Large intestine (tissue), 3 donors: ENCODE measurements around the gene MAJIN. TPM values are rescaled to one million over a fixed set of nuclear protein-coding genes. Genes with fewer than 3 reads are reported as not detected.
A peak's percentile ranks its signal among the peaks of the same experiment; 100 is the strongest.

ENCODE experiments used
- DNase-seq, 2 donors: peaks; one replicate each; pipeline versions ENCODE4 v3.0.0 to v3.0.0-alpha.2; 2013
- H3K27ac ChIP-seq: one replicate; pipeline ENCODE4 v1.5.1; 2013; ENCODE audit warnings: low read length
- H3K27me3 ChIP-seq: 2 replicates; pipeline ENCODE4 v1.6.1; 2013; ENCODE audit warnings: low read length; ENCODE audit not compliant: control insufficient read depth, insufficient read depth
- H3K36me3 ChIP-seq: 2 replicates; pipeline ENCODE4 v1.6.1; 2013; ENCODE audit warnings: low read length; ENCODE audit not compliant: control insufficient read depth, insufficient read depth
- H3K4me1 ChIP-seq: one replicate; pipeline ENCODE4 v1.6.1; 2013; ENCODE audit warnings: low read length; ENCODE audit not compliant: control insufficient read depth, insufficient read depth
- H3K4me3 ChIP-seq: one replicate; pipeline ENCODE4 v1.5.1; 2013; ENCODE audit warnings: low read length
- H3K9me3 ChIP-seq: one replicate; pipeline ENCODE4 v1.6.1; 2013; ENCODE audit warnings: mild to moderate bottlenecking, low read depth, low read length, moderate library complexity; ENCODE audit not compliant: control insufficient read depth
- WGBS: methylation state at CpG from one replicate; pipeline ENCODE4 v1.1.5; 2013; ENCODE audit warnings: low lambda C conversion rate; ENCODE audit not compliant: insufficient coverage; 5-methylcytosine and 5-hydroxymethylcytosine counted together
- polyA plus RNA-seq: library from polyadenylated mRNA; unstranded; fragments of 120-200 nt; gene quantifications from one replicate; pipeline ENCODE4 v1.2.1, GENCODE V29; 2013

Gene MAJIN
- polyA plus RNA-seq, 1 donor: 0.09 TPM

DNA sequence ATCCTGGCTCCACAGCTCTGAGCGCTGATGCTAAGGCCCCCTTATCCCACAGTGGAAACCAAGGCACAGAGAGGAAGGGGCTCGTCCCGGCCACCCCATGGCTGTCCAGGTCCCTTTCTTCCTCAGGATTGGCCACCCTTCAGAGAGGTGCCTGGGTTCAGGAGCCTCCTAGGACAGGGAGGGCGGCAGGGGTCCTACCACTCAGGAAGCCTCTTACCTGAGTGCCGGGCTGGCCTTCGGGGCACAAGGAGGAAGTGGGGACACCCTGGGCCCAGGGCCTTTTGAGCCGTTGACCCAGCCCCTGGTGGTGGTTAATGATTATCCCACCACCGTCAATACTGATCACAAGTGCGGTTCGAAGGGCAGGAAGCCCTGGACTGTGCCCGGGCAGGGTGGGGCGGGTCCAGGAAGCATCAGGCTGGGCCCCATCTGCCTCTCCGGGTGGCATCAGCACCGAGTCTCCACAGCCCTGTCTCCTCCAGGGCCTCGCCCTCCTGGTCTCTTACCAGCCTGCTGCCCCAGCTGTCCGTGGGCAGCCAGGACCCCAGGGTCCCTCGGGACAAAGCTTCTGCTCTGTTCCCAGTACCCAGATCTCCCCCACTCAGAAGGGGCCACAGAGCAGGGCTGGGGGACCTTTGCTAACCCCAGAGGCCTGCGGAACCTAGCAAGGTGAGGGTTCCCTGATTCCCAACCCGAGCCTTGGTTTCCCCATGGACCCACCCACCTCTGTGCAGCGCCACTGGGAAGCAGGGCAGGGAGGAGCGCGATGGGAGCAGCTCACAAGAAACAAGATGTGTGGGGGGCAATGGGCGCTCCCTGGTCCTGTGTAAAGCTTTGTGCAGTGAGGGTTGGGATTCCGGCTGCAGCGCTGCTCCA is 78.5 kb downstream of the MAJIN start:
- no CpG with 5 or more reads among the region's 25 CpGs for WGBS
- peak overlapping the region; percentile 99 for H3K27ac ChIP-seq
- no peaks in the 10 kb centered on the region for H3K9me3 ChIP-seq
- peaks cover 19% of the 10 kb centered on the region for H3K4me1 ChIP-seq
- no peaks in the 10 kb centered on the region for H3K27me3 ChIP-seq
- DNase-seq: peak; percentile 98 to 99
- H3K36me3 ChIP-seq: peaks cover 55% of the 10 kb centered on the region
- H3K4me3 ChIP-seq: peak overlapping the region; percentile 97

DNA sequence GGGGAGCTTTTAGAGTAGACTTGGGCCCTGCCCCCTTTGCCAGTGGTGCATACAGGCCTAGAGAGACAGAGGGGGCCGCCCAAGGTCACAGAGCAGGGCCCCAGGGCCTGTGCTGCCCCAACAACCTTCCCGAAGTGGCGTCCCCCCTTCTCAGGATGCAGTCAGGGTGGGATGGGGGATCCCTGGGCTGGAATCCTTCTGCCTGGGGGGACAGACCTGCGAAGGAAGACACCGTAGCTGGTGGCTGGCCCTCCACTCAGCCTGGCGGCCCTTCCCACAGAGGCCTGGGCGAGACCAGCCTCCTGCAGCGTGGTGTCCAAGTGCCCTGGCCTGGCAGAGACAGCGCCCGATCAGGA is 79.1 kb downstream of the MAJIN start:
- Histone ChIP-seq H3K4me3 (peak overlapping the region; percentile 97), H3K27me3 (no peaks in the 10 kb centered on the region), H3K4me1 (peaks cover 25% of the 10 kb centered on the region), H3K36me3 (peaks cover 49% of the 10 kb centered on the region), H3K27ac (peak overlapping the region; percentile 99), H3K9me3 (no peaks in the 10 kb centered on the region)
- WGBS: no CpG with 5 or more reads among the region's 10 CpGs
- no peak for DNase-seq

DNA sequence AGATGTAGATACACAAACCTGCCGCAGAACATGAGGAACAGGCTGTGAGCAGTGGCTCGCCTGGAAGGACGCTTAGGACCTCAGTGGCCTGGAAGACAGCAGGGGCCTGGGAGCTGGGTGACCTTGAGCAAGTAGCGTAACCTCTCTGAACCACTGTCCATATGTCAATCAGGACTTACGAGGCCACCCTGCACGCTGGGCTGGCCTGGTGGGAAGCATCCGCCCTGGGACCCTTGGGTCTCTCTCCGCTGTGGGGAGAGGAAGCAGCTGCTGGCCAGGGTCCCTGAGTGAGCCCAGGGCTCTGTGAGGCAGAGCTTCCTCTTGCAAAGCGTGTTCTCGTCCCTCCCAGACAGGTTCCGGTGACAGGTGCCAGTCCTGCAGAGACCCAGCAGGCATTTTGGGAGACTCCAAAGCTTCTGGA is 79.5 kb downstream of the MAJIN start:
- H3K4me1 ChIP-seq: peaks cover 29% of the 10 kb centered on the region
- peaks cover 45% of the 10 kb centered on the region for H3K36me3 ChIP-seq
- peak overlapping the region; percentile 99 for H3K27ac ChIP-seq
- H3K27me3 ChIP-seq: no peaks in the 10 kb centered on the region
- no peaks in the 10 kb centered on the region for H3K9me3 ChIP-seq
- DNase-seq: peak in 1 of 2 donors; percentile 31
- H3K4me3 ChIP-seq: peak overlapping the region; percentile 97
- no CpG with 5 or more reads among the region's 11 CpGs for WGBS

DNA sequence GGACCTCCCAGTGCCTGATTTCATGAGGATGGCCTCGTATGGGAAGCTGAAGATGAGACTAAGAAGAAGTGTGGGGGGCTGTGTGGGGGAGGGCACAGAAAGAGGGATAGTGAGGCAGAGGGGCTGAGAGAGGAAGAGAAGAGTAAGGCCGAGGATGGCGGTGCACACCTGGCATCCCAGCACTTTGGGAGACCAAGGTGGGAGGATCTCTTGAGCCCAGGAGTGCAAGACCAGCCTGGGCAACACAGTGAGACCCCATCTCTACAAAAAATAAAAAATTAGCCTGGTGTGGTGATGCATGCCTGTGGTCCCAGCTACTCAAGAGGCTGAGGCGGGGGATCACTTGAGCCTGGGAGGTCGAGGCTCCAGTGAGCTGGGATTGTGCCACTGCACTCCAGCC is 80.0 kb downstream of the MAJIN start:
- no peak for DNase-seq
- Histone ChIP-seq H3K27me3 (no peaks in the 10 kb centered on the region), H3K9me3 (no peaks in the 10 kb centered on the region), H3K4me3 (peak overlapping the region; percentile 97), H3K36me3 (peaks cover 42% of the 10 kb centered on the region), H3K4me1 (peaks cover 32% of the 10 kb centered on the region), H3K27ac (peak overlapping the region; percentile 99)
- no CpG with 5 or more reads among the region's 5 CpGs for WGBS

DNA sequence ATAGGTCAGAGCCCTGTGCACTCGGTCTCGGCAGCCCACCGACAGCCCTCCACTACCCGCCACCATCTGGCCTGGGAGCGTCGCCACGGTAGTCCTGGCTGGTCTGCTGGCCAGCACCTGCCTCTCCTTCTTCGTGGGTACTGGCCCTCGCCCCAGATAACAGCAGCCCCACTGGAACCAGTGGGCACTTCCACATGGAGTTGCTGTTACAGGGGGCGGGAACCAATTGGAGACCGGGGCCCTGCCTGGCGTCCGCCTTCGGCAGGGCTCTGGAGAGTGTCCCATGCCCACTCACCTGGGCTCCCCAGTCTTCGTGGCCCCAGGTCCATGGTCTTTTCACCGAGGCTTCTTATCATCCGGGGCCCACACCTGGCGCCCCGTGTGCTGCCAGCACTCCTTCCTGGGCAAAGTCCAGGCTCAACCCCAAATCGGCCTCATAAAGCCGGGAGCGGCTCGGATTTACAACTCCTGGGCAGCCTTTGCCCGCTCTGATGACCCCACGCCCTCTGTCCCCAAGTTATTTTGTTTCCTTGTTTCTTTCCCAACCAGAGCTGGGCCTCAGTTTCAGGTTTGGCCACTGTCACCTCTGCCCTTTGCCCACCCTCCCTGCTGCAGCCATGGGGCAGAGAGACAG is 80.6 kb downstream of the MAJIN start:
- peaks cover 33% of the 10 kb centered on the region for H3K4me1 ChIP-seq
- H3K36me3 ChIP-seq: peaks cover 36% of the 10 kb centered on the region
- DNase-seq: peak; percentile 93 to 96
- H3K27ac ChIP-seq: peak overlapping the region; percentile 99
- WGBS: no CpG with 5 or more reads among the region's 25 CpGs
- H3K4me3 ChIP-seq: peak overlapping the region; percentile 97
- no peaks in the 10 kb centered on the region for H3K9me3 ChIP-seq
- no peaks in the 10 kb centered on the region for H3K27me3 ChIP-seq

DNA sequence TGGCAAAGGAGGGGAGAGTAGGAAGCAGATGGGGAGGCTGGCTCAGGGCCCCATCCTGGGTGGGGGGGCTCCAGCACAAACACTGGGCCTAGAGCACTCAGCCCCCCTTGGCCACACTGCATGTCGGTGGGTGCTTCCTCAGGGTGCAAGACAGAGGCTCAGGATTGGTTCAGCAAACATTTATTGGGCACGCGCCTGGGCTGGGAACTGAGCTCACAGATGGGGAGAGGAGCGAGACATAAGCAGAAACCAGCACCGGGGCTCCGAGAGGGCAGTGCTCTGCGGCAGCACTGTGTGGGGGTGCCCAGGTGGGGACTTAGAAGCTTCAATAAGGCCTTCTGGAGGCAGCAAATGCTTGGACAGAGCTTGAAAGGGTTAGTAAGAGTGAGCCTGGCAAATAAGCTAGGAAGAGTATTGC is 81.4 kb downstream of the MAJIN start:
- Histone ChIP-seq H3K36me3 (peaks cover 30% of the 10 kb centered on the region), H3K27me3 (no peaks in the 10 kb centered on the region), H3K9me3 (no peaks in the 10 kb centered on the region), H3K27ac (peak overlapping the region; percentile 99), H3K4me1 (peaks cover 39% of the 10 kb centered on the region), H3K4me3 (peak overlapping the region; percentile 97)
- no CpG with 5 or more reads among the region's 7 CpGs for WGBS
- peak in 1 of 2 donors; percentile 64 for DNase-seq

DNA sequence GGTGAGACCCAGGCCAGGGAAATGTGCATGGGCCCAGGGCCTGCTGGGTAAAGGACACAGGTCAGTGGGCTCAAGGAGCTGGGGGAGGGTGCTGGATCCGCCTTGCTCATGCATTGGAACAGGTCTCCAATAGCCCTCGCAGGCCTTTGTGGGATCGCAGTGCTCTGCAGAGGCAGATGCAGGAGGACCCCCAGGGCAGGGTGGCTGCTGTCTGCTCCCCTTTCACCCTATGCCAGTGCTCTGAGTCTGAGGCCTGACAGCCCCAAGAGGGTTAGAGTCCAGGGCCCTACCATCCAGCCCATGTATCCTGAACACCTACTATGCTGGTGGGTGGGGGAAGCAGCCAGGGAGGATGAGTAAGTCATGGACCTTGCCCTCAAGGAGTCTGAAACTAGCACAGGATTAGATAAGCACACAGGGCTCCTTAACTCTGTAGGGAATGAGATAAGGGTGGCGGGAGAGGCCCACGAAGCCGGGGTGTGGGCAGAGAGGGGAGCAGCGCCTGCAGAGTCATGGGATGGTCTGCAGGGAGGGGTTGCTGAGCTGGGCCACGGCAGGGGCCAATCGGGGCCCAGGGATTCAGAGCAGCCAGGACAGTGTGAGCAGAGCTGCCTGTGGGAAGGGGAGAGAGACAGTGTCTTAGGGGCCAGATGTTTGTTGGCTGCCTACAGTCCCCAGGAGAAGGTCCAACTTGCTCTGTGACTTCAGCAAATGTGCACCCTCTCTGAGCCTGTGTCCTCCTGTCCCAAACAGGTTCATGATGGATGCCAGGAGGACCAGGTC is 83.0 kb downstream of the MAJIN start:
- DNase-seq: peak; percentile 97 to 99
- Histone ChIP-seq H3K4me1 (peaks cover 39% of the 10 kb centered on the region), H3K9me3 (no peaks in the 10 kb centered on the region), H3K27ac (peak overlapping the region; percentile 99), H3K36me3 (peaks cover 27% of the 10 kb centered on the region), H3K4me3 (peak overlapping the region; percentile 97), H3K27me3 (no peaks in the 10 kb centered on the region)
- WGBS: no CpG with 5 or more reads among the region's 9 CpGs

DNA sequence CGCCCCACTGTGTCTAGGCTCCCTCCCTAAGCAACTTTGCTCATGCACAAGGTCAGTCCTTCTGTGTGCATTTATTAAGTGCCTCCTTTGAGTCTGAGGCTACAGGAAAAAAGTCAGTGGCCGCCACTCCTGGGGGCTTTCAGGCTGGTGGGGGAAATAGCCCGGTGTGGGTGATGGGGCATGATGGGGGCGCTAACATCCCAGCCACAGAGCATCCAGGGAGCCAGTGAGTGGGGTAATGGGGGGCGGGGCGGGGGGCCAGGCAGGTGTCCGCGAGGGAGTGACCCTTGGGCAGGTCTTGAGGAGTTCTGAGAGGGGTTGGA is 83.5 kb downstream of the MAJIN start:
- DNase-seq: no peak
- H3K27me3 ChIP-seq: no peaks in the 10 kb centered on the region
- H3K36me3 ChIP-seq: peaks cover 27% of the 10 kb centered on the region
- H3K9me3 ChIP-seq: no peaks in the 10 kb centered on the region
- peaks cover 37% of the 10 kb centered on the region for H3K4me1 ChIP-seq
- H3K4me3 ChIP-seq: peak overlapping the region; percentile 14
- H3K27ac ChIP-seq: peak overlapping the region; percentile 99
- no CpG with 5 or more reads among the region's 8 CpGs for WGBS
